ENCODE measurements around the gene SSX2IP. TPM values are rescaled to one million over a fixed set of nuclear protein-coding genes. Genes with fewer than 3 reads are reported as not detected.

The SSX2IP gene
- total and polyA plus RNA-seq, 2 donors from 2014 or later = 12.1 to 18.2 TPM

DNA sequence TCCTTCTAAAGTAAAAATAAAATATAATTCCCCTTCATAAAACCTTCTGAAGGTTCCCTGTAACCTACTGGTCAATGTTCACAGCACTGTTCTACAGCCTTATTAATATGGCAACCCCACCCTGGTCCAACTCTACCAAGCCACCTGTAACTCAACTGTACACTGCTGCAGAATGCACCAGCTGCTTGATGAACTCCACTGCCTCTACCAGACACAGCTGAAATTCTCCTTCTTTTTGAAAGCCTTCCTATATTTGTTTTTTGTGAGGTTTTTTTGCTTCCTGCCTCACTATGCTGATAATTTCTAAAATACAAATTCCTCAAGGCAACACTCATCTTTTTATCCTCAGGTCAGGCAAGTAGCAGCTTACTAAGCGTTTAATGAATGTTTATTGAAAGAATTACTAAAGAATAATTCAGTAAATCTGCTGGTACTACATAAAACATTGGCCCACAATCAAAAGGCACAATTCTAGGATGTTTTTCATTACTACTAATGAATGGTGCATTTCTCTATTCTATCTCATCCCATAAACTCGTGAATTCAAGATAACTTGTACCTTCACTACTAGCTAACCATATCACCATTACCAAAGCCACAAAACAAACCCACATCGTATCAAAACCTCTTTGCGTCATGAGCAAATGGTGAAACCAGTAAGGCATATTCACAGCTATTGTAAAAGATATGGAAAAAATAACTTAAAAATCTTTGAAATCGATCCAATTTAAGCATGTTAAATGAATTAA lies 2.4 kb downstream of the SSX2IP start:
- H3K27me3 ChIP-seq (ENCODE audit: control insufficient read depth, insufficient read depth, low read length) = no peaks in the 10 kb centered on the region
- no peak overlapping the region for H3K9ac ChIP-seq (ENCODE audit: low read length in 3 of 3)
- no peaks in the 10 kb centered on the region for H3K9me3 ChIP-seq (ENCODE audit: control insufficient read depth in 2 of 3, insufficient read depth in 1 of 3, low read length in 3 of 3)
- peak overlapping the region in 1 of 3 donors; percentile 74 for H3K4me3 ChIP-seq (ENCODE audit: low read length in 3 of 3)
- TF ChIP-seq, protein P1, sequence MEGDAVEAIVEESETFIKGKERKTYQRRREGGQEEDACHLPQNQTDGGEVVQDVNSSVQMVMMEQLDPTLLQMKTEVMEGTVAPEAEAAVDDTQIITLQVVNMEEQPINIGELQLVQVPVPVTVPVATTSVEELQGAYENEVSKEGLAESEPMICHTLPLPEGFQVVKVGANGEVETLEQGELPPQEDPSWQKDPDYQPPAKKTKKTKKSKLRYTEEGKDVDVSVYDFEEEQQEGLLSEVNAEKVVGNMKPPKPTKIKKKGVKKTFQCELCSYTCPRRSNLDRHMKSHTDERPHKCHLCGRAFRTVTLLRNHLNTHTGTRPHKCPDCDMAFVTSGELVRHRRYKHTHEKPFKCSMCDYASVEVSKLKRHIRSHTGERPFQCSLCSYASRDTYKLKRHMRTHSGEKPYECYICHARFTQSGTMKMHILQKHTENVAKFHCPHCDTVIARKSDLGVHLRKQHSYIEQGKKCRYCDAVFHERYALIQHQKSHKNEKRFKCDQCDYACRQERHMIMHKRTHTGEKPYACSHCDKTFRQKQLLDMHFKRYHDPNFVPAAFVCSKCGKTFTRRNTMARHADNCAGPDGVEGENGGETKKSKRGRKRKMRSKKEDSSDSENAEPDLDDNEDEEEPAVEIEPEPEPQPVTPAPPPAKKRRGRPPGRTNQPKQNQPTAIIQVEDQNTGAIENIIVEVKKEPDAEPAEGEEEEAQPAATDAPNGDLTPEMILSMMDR (IDR thresholded peaks at IDR 0.05; ENCODE audit: borderline replicate concordance, extremely low read depth, insufficient read depth) = no peak
- DNase-seq = no peak
- FAIRE-seq = no peak
- no peak overlapping the region for H3K27ac ChIP-seq (ENCODE audit: low read depth in 2 of 2, low read length in 2 of 2)
- intact Hi-C loops (cut with DNase I) = no loop called here
- H3K4me1 ChIP-seq (ENCODE audit: control insufficient read depth in 2 of 3, insufficient read depth in 2 of 3, low read depth in 1 of 3, low read length in 3 of 3) = peaks cover 0 to 5% (median 0%) of the 10 kb centered on the region in 3 donors
- H3K36me3 ChIP-seq (ENCODE audit: control insufficient read depth in 2 of 3, insufficient read depth in 3 of 3, low read length in 3 of 3) = no peaks in the 10 kb centered on the region

DNA sequence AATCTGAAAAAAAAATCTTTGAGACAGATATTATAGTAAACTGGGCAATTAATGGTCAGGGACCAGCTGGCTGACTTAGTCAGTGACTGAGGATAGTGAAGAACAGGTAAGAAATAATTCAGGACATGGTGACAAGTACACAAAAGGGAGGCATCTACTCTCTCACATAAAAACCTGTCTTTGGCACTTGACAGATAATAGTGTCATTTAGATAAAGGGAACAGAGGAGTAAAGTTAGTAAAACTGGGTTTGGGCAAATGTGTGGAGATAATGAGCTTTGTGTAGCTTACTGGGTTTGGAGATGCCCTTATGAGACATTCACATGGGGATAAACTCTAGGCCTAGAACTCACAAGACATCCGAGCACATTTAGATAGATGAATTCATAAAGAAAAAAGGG lies 4.0 kb downstream of the SSX2IP start:
- TF ChIP-seq, protein P1 (IDR thresholded peaks at IDR 0.05; ENCODE audit: borderline replicate concordance, extremely low read depth, insufficient read depth) = no peak
- Histone ChIP-seq H3K4me3 (ENCODE audit: low read length in 3 of 3) (no peak overlapping the region), H3K27me3 (ENCODE audit: control insufficient read depth, insufficient read depth, low read length) (no peaks in the 10 kb centered on the region), H3K9ac (ENCODE audit: low read length in 3 of 3) (no peak overlapping the region), H3K36me3 (ENCODE audit: control insufficient read depth in 2 of 3, insufficient read depth in 3 of 3, low read length in 3 of 3) (no peaks in the 10 kb centered on the region), H3K27ac (ENCODE audit: low read depth in 2 of 2, low read length in 2 of 2) (no peak overlapping the region), H3K4me1 (ENCODE audit: control insufficient read depth in 2 of 3, insufficient read depth in 2 of 3, low read depth in 1 of 3, low read length in 3 of 3) (peaks cover 0 to 5% (median 3%) of the 10 kb centered on the region in 3 donors), H3K9me3 (ENCODE audit: control insufficient read depth in 2 of 3, insufficient read depth in 1 of 3, low read length in 3 of 3) (no peaks in the 10 kb centered on the region)
- DNase-seq (no peak), FAIRE-seq (no peak)
- intact Hi-C loops (cut with DNase I) = no loop called here

DNA sequence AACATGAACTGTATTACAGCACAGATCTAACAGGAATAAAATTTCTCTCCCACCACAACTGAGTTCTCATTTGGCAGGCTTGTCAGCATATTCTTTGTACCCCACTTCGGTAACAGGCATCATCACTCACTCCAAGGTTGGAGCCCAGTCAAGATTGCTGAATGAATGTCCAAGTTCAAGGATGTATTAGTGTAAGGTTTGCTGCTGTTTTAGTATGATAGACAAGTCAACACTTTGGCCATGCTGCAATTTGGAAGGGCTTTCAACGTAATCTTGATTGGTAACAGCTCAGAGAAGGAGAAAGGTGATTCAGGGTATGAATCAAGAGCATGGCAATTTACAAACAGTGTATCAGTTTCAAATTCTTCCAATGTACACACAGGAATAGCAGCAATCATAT lies 6.8 kb downstream of the SSX2IP start:
- intact Hi-C loops (cut with DNase I) = no loop called here
- Histone ChIP-seq H3K4me3 (ENCODE audit: low read length in 3 of 3) (no peak overlapping the region), H3K9me3 (ENCODE audit: control insufficient read depth in 2 of 3, insufficient read depth in 1 of 3, low read length in 3 of 3) (no peaks in the 10 kb centered on the region), H3K9ac (ENCODE audit: low read length in 3 of 3) (no peak overlapping the region), H3K27ac (ENCODE audit: low read depth in 2 of 2, low read length in 2 of 2) (no peak overlapping the region), H3K36me3 (ENCODE audit: control insufficient read depth in 2 of 3, insufficient read depth in 3 of 3, low read length in 3 of 3) (no peaks in the 10 kb centered on the region), H3K4me1 (ENCODE audit: control insufficient read depth in 2 of 3, insufficient read depth in 2 of 3, low read depth in 1 of 3, low read length in 3 of 3) (peaks cover 0 to 5% (median 0%) of the 10 kb centered on the region in 3 donors), H3K27me3 (ENCODE audit: control insufficient read depth, insufficient read depth, low read length) (no peaks in the 10 kb centered on the region)
- TF ChIP-seq, protein P1 (IDR thresholded peaks at IDR 0.05; ENCODE audit: borderline replicate concordance, extremely low read depth, insufficient read depth) = no peak
- FAIRE-seq = no peak
- no peak for DNase-seq
